H1 (cell line): Measurements from ENCODE around the gene HDLBP. TPM values are rescaled to one million over a fixed set of nuclear protein-coding genes. Genes with fewer than 3 reads are reported as not detected.

Experiments used
- CTCF ChIA-PET: fragments of 300-600 bp; sonication (Branson Sonifier 250); formaldehyde crosslinking; loops from one replicate; lab custom pipeline; 2021; ENCODE audit not compliant: partially characterized antibody; lab: Charles Lee
- POLR2A ChIA-PET: fragments of 300-600 bp; sonication (Branson Sonifier 250); formaldehyde crosslinking; loops from one replicate; lab custom pipeline; 2021; ENCODE audit warnings: inconsistent platforms; ENCODE audit not compliant: partially characterized antibody; lab: Charles Lee
- DNase-seq, 2 experiments: peaks; one replicate each; pipeline versions ENCODE4 v3.0.0 to v3.0.0-alpha.2; 2010 to 2022; ENCODE audit warnings: low spot score in 2 of 2, low read depth in 1 of 2, mixed read lengths in 1 of 2
- FAIRE-seq: peaks from 2 replicates; lab custom pipeline; 2011; peaks lifted over from hg19 to GRCh38; lab: Jason Lieb, UNC
- H2AFZ ChIP-seq: 2 replicates; pipeline ENCODE4 v1.8.1; 2012; ENCODE audit warnings: low read length, inconsistent platforms
- H2AK5ac ChIP-seq: 2 replicates; pipeline ENCODE4 v1.6.1; 2013; ENCODE audit warnings: low read depth, low read length
- H2BK120ac ChIP-seq: replicated peaks from 2 replicates; pipeline ENCODE3; 2013; ENCODE audit warnings: low read depth, low read length, inconsistent platforms
- H2BK12ac ChIP-seq: 2 replicates; pipeline ENCODE4 v1.6.1; 2013; ENCODE audit warnings: low read depth, low read length
- H2BK15ac ChIP-seq: 2 replicates; pipeline ENCODE4 v1.6.1; 2013; ENCODE audit warnings: low read length
- H2BK20ac ChIP-seq: 2 replicates; pipeline ENCODE4 v1.6.1; 2013; ENCODE audit warnings: low read length
- H2BK5ac ChIP-seq: 2 replicates; pipeline ENCODE4 v1.6.1; 2013; ENCODE audit warnings: low read depth, low read length
- H3K14ac ChIP-seq: 2 replicates; pipeline ENCODE4 v1.6.1; 2013; ENCODE audit warnings: inconsistent platforms; ENCODE audit not compliant: insufficient read length
- H3K18ac ChIP-seq: 2 replicates; pipeline ENCODE4 v1.6.1; 2013; ENCODE audit warnings: low read length; ENCODE audit errors: extremely low read depth
- H3K23ac ChIP-seq: 2 replicates; pipeline ENCODE4 v1.6.1; 2013; ENCODE audit warnings: inconsistent platforms; ENCODE audit not compliant: insufficient read length
- H3K23me2 ChIP-seq: 2 replicates; pipeline ENCODE4 v1.6.1; 2013; ENCODE audit warnings: low read depth, low read length
- H3K27ac ChIP-seq: 2 replicates; pipeline ENCODE4 v1.6.1; 2011; ENCODE audit warnings: low read depth, low read length, inconsistent platforms
- H3K27me3 ChIP-seq, 4 experiments: replicated peaks in 1 of 4; 1 replicate in 1 of 4; 2 replicates in 3 of 4; pipeline versions ENCODE4 v1.6.1 to v1.8.1; 2011 to 2013; ENCODE audit warnings: low read length in 3 of 4, mild to moderate bottlenecking in 3 of 4, inconsistent platforms in 2 of 4, mixed read lengths in 2 of 4, moderate library complexity in 1 of 4; ENCODE audit not compliant: control insufficient read depth in 3 of 4, insufficient read depth in 3 of 4; ENCODE audit errors: extremely low read depth in 1 of 4
- H3K36me3 ChIP-seq, 4 experiments: 2 replicates each; pipeline versions ENCODE4 v1.6.1 to v1.8.1; 2011 to 2013; ENCODE audit warnings: mild to moderate bottlenecking in 4 of 4, low read length in 3 of 4, moderate library complexity in 2 of 4, control low read depth in 1 of 4, inconsistent platforms in 1 of 4; ENCODE audit not compliant: insufficient read depth in 4 of 4, control insufficient read depth in 2 of 4
- H3K4ac ChIP-seq: replicated peaks from 2 replicates; pipeline ENCODE3; 2013; ENCODE audit warnings: low read length, low read depth, mixed read lengths, inconsistent platforms; ENCODE audit not compliant: insufficient read length
- H3K4me1 ChIP-seq, 4 experiments: replicated peaks in 1 of 4; 1 replicate in 1 of 4; 2 replicates in 3 of 4; pipeline versions ENCODE4 v1.6.1 to v1.8.1; 2011 to 2013; ENCODE audit warnings: low read length in 3 of 4, inconsistent platforms in 2 of 4, mixed read lengths in 1 of 4; ENCODE audit not compliant: insufficient read depth in 4 of 4, control insufficient read depth in 3 of 4
- H3K4me2 ChIP-seq, 2 experiments: 2 replicates each; pipeline versions ENCODE4 v1.6.1 to v1.8.1; 2011 to 2013; ENCODE audit warnings: low read depth in 2 of 2, low read length in 2 of 2, control low read depth in 1 of 2, inconsistent platforms in 1 of 2, mild to moderate bottlenecking in 1 of 2; ENCODE audit not compliant: insufficient read depth in 1 of 2
- H3K4me3 ChIP-seq, 4 experiments: fragments of 200-600, 300-600 bp in 1 of 4; sonication (generic), shearing (Covaris generic), sonication (Bioruptor Twin) in 1 of 4; 2 replicates each; pipeline versions ENCODE4 v1.5.1 to v1.8.1; 2011 to 2016; ENCODE audit warnings: low read length in 4 of 4, low read depth in 3 of 4, control low read depth in 2 of 4, inconsistent platforms in 2 of 4, mild to moderate bottlenecking in 2 of 4, mixed read lengths in 1 of 4, moderate library complexity in 1 of 4; ENCODE audit not compliant: insufficient read depth in 2 of 4; ENCODE audit errors: extremely low read depth in 1 of 4
- H3K56ac ChIP-seq: replicated peaks from 2 replicates; pipeline ENCODE3; 2013; ENCODE audit warnings: low read depth, mild to moderate bottlenecking, mixed read lengths, low read length, inconsistent platforms; ENCODE audit not compliant: insufficient read length
- H3K79me1 ChIP-seq: 2 replicates; pipeline ENCODE4 v1.6.1; 2013; ENCODE audit warnings: low read depth, low read length, control low read depth
- H3K79me2 ChIP-seq, 2 experiments: 2 replicates each; pipeline versions ENCODE4 v1.6.1 to v1.8.1; 2012 to 2013; ENCODE audit warnings: low read length in 2 of 2, mild to moderate bottlenecking in 2 of 2, inconsistent platforms in 1 of 2; ENCODE audit not compliant: insufficient read depth in 2 of 2, control insufficient read depth in 1 of 2
- H3K9ac ChIP-seq, 4 experiments: replicated peaks in 1 of 4; 1 replicate in 1 of 4; 2 replicates in 3 of 4; pipeline versions ENCODE4 v1.6.1 to v1.8.1; 2011 to 2013; ENCODE audit warnings: low read depth in 3 of 4, low read length in 3 of 4, control low read depth in 2 of 4, mild to moderate bottlenecking in 2 of 4, moderate library complexity in 2 of 4, inconsistent platforms in 1 of 4; ENCODE audit errors: extremely low read depth in 1 of 4
- H3K9me3 ChIP-seq, 2 experiments: 2 replicates each; pipeline versions ENCODE4 v1.6.1 to v1.8.1; 2012 to 2013; ENCODE audit warnings: mild to moderate bottlenecking in 2 of 2, moderate library complexity in 2 of 2, control low read depth in 1 of 2, inconsistent platforms in 1 of 2, low read depth in 1 of 2, low read length in 1 of 2, mixed read lengths in 1 of 2; ENCODE audit not compliant: insufficient read depth in 2 of 2
- H4K20me1 ChIP-seq, 2 experiments: replicated peaks in 1 of 2; 2 replicates each; pipeline versions ENCODE3 to v1.8.1; 2011 to 2013; ENCODE audit warnings: inconsistent platforms in 2 of 2, low read length in 2 of 2, mild to moderate bottlenecking in 1 of 2; ENCODE audit not compliant: insufficient read depth in 2 of 2, control insufficient read depth in 1 of 2
- H4K5ac ChIP-seq: 2 replicates; pipeline ENCODE4 v1.6.1; 2013; ENCODE audit warnings: low read length, low read depth, mixed read lengths, inconsistent platforms; ENCODE audit not compliant: insufficient read length
- H4K8ac ChIP-seq: 2 replicates; pipeline ENCODE4 v1.8.0; 2013; ENCODE audit warnings: mild to moderate bottlenecking, moderate library complexity, low read length, inconsistent platforms; ENCODE audit not compliant: insufficient read depth; ENCODE audit errors: extremely low read depth
- H4K91ac ChIP-seq: replicated peaks from 2 replicates; pipeline ENCODE3; 2013; ENCODE audit warnings: low read length, mixed read lengths, inconsistent platforms; ENCODE audit not compliant: insufficient read length
- CHD2 ChIP-seq: IDR thresholded peaks from 2 replicates; pipeline ENCODE4 v1.6.1; 2012; ENCODE audit warnings: low read length, improper control_type of control experiment
- RFX5 ChIP-seq: IDR thresholded peaks from 2 replicates; pipeline ENCODE4 v1.6.1; 2011; ENCODE audit warnings: low read depth, low read length, improper control_type of control experiment, borderline replicate concordance
- WGBS, 2 experiments: shearing (Covaris generic) in 1 of 2; methylation state at CpG; one replicate each; pipeline versions ENCODE4 v1.1.6 to v1.1.7; 2013 to 2015; ENCODE audit warnings: low lambda C conversion rate in 2 of 2, mixed read lengths in 2 of 2, inconsistent platforms in 1 of 2, low coverage in 1 of 2, missing lambda C conversion rate in 1 of 2; ENCODE audit not compliant: insufficient replicate concordance in 2 of 2, insufficient coverage in 1 of 2, insufficient read length in 1 of 2; ENCODE audit errors: extremely low coverage in 1 of 2, missing lambda C conversion rate in 1 of 2; 5-methylcytosine and 5-hydroxymethylcytosine counted together
- polyA plus RNA-seq, 7 experiments: library from polyadenylated mRNA; depleted of rRNA in 3 of 7; stranded (reverse) in 5 of 7; unstranded in 2 of 7; fragments of >200 nt in 5 of 7; fragments of 200-250 nt in 2 of 7; gene quantifications; 1 replicate in 5 of 7; 2 replicates in 1 of 7; 4 replicates in 1 of 7; pipeline versions ENCODE4 v1.2.1 to v1.2.3, GENCODE V29; 2011 to 2013; ENCODE audit warnings: missing spikeins in 2 of 7, mixed read lengths in 2 of 7
- total RNA-seq: library from RNA; stranded (reverse); fragmentation: NEBNext Ultra II Directional; extraction: Animal tissue kit (Norgen Biotek cat#: 25700); gene quantifications from 2 replicates; pipeline ENCODE4 v1.2.1, GENCODE V29; 2021
- TF ChIP-seq, protein P1 (sequence below), 3 experiments: IDR thresholded peaks; 1 replicate in 2 of 3; 2 replicates in 1 of 3; pipeline versions ENCODE4 v1.5.1 to v1.6.1; 2011; ENCODE audit warnings: low read length in 3 of 3, mild to moderate bottlenecking in 3 of 3, inconsistent platforms in 2 of 3, low read depth in 1 of 3, moderate library complexity in 1 of 3; ENCODE audit not compliant: insufficient read depth in 1 of 3; ENCODE audit errors: control extremely low read depth in 1 of 3
- TF ChIP-seq, protein P2 (sequence below): IDR thresholded peaks from 2 replicates; pipeline ENCODE4 v1.6.1; 2012; ENCODE audit warnings: low read length, inconsistent platforms

HDLBP gene
- total and polyA plus RNA-seq, 2 of the 8 experiments (the other 6 are each of a cell fraction or from before 2014, with no cell fraction given): 185 to 360 TPM

DNA sequence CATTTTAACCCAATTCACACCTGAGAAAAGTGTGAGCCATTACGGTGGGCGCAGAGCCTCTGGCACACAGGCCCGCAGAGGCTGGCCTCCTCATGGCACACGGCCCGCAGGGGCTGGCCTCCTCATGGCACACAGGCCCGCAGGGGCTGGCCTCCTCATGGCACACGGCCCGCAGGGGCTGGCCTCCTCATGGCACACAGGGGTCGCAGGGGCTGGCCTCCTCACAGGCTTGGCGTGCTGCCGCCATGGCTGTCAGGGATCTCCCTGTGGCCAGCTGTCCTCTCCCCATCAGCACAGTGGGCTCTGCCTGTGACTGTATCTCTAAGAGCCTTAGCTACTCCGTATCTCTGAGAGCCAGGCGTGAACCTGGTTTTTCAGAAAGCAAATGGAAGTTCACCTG lies 102.4 kb downstream of the HDLBP start:
- H2AFZ ChIP-seq: no peak overlapping the region
- no peak overlapping the region for H2BK15ac ChIP-seq
- no peaks in the 10 kb centered on the region for H3K79me1 ChIP-seq
- TF ChIP-seq, protein P1, sequence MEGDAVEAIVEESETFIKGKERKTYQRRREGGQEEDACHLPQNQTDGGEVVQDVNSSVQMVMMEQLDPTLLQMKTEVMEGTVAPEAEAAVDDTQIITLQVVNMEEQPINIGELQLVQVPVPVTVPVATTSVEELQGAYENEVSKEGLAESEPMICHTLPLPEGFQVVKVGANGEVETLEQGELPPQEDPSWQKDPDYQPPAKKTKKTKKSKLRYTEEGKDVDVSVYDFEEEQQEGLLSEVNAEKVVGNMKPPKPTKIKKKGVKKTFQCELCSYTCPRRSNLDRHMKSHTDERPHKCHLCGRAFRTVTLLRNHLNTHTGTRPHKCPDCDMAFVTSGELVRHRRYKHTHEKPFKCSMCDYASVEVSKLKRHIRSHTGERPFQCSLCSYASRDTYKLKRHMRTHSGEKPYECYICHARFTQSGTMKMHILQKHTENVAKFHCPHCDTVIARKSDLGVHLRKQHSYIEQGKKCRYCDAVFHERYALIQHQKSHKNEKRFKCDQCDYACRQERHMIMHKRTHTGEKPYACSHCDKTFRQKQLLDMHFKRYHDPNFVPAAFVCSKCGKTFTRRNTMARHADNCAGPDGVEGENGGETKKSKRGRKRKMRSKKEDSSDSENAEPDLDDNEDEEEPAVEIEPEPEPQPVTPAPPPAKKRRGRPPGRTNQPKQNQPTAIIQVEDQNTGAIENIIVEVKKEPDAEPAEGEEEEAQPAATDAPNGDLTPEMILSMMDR (IDR thresholded peaks at IDR 0.05; ENCODE audit: control extremely low read depth in 1 of 3, insufficient read depth in 1 of 3, low read depth in 1 of 3, low read length in 3 of 3): no peak
- TF ChIP-seq CHD2: no peak
- TF ChIP-seq, protein P2, sequence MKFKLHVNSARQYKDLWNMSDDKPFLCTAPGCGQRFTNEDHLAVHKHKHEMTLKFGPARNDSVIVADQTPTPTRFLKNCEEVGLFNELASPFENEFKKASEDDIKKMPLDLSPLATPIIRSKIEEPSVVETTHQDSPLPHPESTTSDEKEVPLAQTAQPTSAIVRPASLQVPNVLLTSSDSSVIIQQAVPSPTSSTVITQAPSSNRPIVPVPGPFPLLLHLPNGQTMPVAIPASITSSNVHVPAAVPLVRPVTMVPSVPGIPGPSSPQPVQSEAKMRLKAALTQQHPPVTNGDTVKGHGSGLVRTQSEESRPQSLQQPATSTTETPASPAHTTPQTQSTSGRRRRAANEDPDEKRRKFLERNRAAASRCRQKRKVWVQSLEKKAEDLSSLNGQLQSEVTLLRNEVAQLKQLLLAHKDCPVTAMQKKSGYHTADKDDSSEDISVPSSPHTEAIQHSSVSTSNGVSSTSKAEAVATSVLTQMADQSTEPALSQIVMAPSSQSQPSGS: no peak
- TF ChIP-seq RFX5: no peak
- TF ChIP-seq, all 59 proteins: peak for 0
- no peak overlapping the region for H2AK5ac ChIP-seq
- no peak overlapping the region for H3K4ac ChIP-seq
- CTCF ChIA-PET: interaction anchor here (0.6 to 1.3 kb wide), 3 partner anchors 22 to 375 kb away, joined by 3 read pairs; no protein-coding TSS in a partner anchor
- no peaks in the 10 kb centered on the region for H3K27me3 ChIP-seq
- FAIRE-seq: no peak
- no peak overlapping the region for H2BK5ac ChIP-seq
- H4K5ac ChIP-seq: no peak overlapping the region
- H3K27ac ChIP-seq: no peak overlapping the region
- H3K23ac ChIP-seq: no peak overlapping the region
- peaks cover 0 to 16% (median 10%) of the 10 kb centered on the region in 4 experiments; a peak in 6 of 7 replicates for H3K4me1 ChIP-seq
- H3K36me3 ChIP-seq: no peaks in the 10 kb centered on the region
- H3K9me3 ChIP-seq: no peaks in the 10 kb centered on the region
- no peak overlapping the region for H3K14ac ChIP-seq
- 91% methylated on average over 13 of the region's 13 CpGs; no CpG with 5 or more reads in 1 of the 2 experiments for WGBS, 2 experiments
- H2BK20ac ChIP-seq: no peak overlapping the region
- H3K4me2 ChIP-seq: no peak overlapping the region
- POLR2A ChIA-PET: interaction anchor here (0.6 kb wide), 1 partner anchor 269 kb away, joined by 4 read pairs; no protein-coding TSS in a partner anchor
- H3K56ac ChIP-seq: no peak overlapping the region
- DNase-seq: no peak
- H3K23me2 ChIP-seq: peaks cover 3% of the 10 kb centered on the region; the same call in 1 of the 2 replicates
- H2BK12ac ChIP-seq: no peak overlapping the region
- no peak overlapping the region for H4K8ac ChIP-seq
- H3K18ac ChIP-seq: no peak overlapping the region
- H2BK120ac ChIP-seq: no peak overlapping the region
- no peak overlapping the region for H3K9ac ChIP-seq
- no peaks in the 10 kb centered on the region for H3K79me2 ChIP-seq
- no peak overlapping the region for H3K4me3 ChIP-seq
- H4K91ac ChIP-seq: no peak overlapping the region
- H4K20me1 ChIP-seq: no peaks in the 10 kb centered on the region
